Measurements from ENCODE around the gene ZNF556.

GRCh38 chr19:2927032-2927430, 59.9 kb downstream of the ZNF556 start:
- TF ChIP-seq EZH2 (IDR thresholded peaks at IDR 0.05; ENCODE audit: insufficient read depth, poor library complexity, severe bottlenecking) = no peak
- TF ChIP-seq EZH2phosphoT487 (IDR thresholded peaks at IDR 0.05; ENCODE audit: insufficient read depth, low read depth) = no peak

Data from GM23248 (cell line).